GM21576 (cell line): Measurements from ENCODE around the gene NOP53.
"Not testable (repeated sequence)": the region's sequence is repeated elsewhere in the genome, so short reads cannot be mapped to it uniquely, and the experiment has no call there.

ENCODE experiments used
- ATAC-seq: cut with Tn5 transposase; IDR thresholded peaks from one replicate; pipeline ENCODE4 v1.9.1; 2021; ENCODE audit warnings: mild to moderate bottlenecking, moderate library complexity; ENCODE audit not compliant: unreplicated experiment

The NOP53 gene

DNA sequence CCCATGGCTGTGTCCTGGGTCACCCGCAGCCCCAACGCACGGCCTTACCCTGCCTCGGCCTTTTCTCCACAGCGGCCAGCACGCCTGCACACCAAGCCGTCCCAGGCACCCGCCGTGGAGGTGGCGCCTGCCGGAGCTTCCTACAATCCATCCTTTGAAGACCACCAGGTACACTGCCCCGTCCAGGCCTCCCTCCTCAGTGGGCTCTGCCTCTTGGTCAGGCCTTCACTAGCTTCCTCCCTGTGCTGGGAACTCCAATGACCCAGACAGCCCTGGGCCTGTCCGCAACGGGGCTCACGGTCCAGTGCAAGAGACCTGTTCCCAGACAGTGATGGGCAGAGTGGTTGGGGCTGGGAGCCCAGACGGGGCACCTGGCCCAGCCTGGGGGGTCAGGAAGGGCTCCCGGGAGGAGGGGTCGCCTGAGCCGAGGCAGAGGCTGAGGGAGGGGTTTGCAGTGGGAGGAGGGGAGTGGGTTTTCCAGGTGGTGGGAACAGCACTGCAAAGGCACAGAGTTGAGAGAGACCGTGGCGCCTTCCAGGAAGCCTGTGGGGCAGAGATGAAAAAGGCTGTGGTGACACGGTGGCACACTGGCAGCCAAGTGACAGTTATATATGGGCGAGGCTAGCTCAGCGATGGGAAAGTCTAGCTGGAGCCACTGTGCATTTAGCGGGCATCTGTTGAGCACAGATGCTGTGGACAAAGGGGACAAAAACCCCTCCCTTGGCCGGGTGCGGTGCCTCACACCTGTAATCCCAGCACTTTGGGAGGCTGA, 7.3 kb downstream of the NOP53 start:
- ATAC-seq, result no peak

DNA sequence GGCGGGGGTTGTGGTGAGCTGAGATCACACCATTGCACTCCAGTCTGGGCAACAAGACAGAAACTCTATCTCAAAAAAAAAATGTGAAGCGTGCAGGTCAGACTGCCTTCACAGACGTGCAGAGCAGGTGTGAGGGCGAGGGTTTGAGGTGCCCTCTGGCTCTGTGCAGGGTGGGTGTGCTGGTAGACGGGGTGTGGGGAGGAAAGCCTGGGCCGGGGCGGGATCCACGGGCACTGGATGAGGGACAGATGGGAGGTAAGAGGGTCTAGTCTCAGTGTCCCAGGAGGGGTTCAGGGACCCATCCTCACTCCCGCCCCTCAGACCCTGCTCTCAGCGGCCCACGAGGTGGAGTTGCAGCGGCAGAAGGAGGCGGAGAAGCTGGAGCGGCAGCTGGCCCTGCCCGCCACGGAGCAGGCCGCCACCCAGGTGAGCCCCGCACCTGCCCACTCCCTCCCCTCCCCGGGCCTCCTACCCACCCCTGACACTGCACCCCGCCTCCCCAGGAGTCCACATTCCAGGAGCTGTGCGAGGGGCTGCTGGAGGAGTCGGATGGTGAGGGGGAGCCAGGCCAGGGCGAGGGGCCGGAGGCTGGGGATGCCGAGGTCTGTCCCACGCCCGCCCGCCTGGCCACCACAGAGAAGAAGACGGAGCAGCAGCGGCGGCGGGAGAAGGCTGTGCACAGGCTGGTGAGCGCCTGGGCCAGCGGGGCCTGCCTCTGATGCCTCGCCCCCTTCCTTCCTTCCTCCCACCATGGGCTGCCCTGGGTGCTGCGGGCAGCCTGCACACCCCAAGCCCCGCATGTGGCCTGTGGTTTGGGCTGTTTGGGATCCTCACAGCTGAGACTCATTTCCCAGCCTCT, 9.1 kb downstream of the NOP53 start:
- no peak for ATAC-seq

DNA sequence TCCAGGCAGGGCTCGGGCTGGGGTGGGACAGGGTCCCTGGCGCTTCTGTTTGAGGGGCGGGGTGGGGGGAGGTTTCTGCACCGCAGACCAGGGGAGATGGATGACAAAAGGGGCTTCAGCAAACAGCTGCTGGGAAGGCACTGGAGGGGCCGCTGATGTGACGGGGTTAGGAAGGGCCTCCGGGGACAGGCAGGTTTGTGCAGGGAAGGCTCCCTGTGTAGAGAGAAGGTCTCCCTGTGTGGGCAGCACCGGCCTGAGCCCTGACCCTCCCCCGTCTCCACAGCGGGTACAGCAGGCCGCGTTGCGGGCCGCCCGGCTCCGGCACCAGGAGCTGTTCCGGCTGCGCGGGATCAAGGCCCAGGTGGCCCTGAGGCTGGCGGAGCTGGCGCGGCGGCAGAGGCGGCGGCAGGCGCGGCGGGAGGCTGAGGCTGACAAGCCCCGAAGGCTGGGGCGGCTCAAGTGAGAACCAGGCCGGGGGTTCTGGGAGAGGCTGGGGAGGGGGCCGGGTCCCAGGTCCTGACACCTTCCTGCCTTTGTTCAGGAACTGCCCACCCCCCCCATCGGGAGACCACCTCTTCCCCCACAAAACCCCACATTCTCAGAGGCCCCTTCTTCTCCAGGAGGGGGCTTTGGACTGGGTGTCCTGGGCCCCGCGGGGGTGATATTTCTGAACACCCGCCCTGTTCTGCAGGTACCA, 9.9 kb downstream of the NOP53 start:
- no peak for ATAC-seq

DNA sequence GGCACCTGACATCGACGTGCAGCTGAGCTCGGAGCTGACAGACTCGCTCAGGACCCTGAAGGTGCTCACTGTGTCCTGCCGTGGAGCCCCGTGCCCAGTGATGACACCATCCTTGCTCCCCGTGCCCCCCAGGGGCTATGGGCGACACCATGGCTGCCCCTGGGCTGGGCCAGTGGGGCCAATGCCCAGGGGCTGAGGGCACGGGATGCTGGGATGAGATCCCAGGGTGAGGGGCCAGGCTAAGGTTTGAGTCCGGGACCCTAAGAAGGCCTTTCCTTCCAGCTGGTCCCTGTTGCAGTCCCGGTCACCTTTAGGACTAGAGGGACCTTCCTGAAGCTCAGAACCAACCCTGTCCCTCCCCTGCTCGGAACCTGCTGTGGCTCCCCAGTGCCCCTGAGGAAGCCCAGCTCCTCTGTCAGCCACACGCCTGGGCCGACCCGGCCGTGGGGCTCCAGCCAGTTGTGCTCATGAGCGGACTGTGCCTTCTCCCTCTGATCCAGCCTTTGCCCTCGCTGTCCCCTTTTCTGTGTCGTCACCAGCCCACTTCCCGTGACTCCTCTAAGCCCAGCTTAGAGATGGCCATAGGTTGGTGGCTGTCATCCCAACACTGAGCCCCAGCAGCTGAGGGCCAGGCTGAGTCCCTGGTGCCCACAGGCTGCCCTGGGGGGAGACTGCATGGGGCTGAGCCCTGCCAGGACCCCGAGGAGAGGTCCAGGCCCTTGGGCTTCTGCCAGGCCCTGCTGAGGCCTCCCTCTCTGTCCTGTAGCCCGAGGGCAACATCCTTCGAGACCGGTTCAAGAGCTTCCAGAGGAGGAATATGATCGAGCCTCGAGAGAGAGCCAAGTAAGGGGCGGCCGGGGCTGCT, 10.6 kb downstream of the NOP53 start:
- ATAC-seq, result no peak

DNA sequence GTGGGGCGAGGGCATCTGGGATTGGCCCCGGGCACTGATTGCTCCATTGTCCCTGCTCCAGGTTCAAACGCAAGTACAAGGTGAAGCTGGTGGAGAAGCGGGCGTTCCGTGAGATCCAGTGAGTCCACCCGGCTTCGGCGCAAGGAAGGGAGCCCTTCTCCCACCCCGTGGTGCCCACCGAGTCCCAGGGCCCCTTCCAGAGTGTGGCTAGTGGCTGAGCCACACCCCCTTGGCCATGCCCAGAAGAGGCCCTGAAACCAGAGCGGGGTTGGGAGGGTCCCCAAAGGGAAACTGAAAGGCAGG, 11.2 kb downstream of the NOP53 start:
- no peak for ATAC-seq

DNA sequence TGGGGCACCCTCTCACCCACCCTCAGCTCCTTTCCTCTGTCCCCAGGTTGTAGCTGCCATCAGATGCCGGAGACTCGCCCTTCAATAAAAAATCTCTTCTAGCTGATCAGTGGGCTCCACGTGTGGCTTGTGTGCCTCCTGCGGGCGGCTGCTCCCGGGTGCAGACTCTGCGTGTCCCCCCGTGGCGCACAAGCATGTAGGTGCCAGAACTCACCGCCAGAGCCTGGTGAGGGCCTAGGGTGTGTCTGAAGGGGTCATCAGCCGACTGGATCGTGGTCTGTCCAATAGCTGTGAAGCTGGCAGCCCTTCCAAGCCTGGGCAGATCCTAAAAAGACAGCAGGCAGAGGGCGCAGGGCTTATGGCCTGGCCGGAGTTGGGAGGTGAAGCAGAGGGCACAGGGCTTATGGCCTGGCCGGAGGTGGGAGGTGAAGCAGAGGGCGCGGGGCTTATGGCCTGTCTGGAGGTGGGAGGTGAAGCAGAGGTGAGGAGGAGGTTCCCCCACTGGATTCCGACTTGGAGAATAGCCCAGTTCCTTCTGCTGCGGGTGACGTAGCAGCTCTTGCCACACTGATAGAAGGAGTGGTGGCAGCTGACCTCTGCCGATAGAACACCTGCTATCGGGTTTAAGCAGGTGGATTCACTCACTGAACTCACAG, 11.7 kb downstream of the NOP53 start:
- no peak for ATAC-seq

DNA sequence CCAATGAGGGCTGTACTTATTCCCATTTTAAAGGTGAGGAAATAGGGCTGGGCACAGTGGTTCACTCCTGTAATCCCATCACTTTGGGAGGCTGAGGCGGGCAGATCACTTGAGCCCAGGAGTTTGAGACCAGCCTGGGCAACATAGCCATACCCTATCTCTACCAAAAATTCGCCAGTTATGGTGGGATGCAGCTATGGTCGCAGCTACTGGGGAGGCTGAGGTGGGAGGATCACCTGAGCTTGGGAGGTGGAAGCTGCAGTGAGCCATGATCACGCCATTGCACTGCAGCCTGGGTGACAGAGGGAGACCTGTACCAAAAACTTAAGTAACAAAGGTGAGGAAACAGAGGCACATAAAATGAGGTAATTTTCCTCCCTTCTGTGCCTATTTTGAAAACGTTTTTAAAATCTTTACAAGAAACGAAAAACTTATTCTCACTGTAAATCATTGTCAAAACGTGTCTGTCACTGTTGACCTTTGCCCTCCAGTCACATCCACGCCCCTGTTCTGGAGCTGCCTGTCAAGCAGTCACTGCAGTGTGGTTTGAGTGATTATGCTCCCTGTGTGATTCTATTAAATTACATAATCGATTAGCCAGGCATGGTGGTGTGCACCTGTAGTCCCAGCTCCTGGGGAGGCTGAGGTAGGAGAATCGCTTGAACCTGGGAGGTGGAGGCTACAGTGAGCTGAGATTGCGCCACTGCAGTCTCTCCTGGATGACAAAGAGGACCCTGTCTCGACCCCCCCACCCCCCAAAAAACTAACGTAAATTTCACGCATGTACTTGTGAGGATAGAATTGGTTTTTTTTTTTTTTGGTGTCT, 12.5 kb downstream of the NOP53 start:
- ATAC-seq, result no peak

DNA sequence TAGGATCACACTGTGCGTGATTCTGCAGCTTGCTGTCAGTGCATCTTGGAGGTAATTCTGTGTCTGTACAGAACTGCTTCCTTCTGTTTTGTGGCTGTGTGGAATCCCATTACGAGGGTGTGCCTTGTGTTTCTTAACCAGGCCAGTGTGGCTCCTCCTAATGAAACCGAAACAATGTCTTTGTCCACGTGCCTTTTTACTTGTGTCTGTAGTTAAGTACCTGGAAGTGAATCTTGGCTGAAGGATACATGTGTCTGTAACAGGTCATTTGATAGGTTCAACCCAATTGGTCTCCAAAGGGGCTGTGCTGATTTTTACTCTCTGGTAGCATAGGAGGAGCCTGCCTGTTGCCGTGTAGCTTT, 13.1 kb downstream of the NOP53 start:
- ATAC-seq, result no peak

DNA sequence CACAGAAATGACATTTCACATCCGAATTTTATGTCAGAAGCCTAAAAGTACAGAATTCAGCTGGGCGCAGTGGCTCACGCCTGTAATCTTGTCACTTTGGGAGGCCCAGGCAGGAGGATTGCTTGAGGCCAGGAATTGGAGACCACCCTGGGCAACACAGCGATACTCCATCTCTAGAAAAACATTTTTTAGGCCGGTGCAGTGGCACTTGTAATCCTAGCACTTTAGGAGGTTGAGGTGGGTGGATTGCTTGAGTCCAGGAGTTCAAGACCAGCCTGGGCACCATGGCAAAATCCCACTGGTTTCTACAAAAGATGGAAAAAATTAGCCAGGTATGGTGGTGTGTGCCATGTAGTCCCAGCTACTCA, 15.3 kb downstream of the NOP53 start:
- no peak for ATAC-seq

DNA sequence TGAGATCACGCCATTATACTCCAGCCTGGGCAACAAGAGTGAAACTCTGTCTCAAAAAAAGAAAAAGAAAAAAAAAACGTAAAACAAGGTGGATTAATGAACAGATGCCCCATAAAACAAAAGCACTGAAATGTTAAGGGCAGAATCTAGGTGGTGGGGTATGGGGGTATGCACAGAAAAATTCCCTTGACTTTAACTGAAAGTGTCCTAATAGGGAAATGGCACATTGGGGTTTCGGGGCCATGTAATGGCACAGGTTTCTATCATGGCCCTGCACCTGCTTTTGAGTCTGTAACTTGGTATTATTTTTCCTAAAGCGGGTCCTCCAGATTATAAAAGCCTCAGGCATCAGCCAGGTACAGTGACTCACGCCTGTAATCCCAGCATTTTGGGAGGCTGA, 16.2 kb downstream of the NOP53 start:
- no peak for ATAC-seq

DNA sequence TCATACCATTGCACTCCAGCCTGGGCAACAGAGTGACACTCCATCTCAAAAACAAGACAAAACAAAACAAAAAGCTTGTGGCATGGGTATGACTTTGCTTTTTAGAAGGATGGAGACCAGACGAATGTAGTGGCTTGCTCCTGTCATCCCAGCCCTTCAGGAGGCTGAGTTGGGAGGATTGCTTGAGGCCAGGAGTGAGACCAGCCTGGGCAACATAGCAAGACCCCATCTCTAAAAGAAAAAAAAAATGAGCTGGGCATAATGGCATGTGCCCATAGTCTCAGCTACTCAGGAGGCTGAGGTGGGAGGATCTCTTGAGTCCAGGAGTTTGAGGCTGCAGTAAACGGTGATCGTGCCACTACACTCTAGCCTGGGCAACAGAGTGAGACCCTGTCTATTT, 16.8 kb downstream of the NOP53 start:
- no peak for ATAC-seq

DNA sequence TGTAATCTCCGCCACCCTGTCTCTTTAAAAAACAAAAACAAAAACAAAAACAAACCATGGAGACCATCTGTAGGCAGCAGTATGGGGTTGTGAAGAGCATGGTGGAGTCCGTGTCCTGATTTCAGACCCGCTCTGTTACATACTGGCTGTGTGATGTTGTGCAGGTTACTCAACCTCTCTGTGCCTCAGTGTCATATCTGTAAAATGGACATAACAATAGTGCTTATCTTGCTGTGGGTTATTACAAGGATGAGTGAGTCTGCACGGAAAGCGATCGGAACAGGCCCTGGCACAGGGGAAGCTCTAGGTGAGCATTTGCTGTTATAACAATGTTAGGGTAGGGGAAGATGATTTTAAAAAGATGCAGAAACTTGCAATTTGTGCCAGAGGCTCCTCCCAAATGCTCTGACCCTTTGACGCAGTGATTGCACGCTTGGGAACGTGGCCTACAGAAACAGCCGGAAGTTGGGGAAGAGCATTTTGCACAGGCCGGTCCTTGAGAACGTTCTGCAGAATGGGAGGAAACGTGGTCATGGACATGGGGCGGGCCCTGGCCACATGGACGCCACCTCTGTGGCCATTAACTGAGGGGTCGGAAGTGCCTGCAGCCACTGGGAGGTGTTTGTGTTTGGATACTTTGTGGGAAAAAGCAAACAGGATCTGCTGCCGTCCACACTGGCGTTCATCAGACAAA, 17.4 kb downstream of the NOP53 start:
- no peak for ATAC-seq

DNA sequence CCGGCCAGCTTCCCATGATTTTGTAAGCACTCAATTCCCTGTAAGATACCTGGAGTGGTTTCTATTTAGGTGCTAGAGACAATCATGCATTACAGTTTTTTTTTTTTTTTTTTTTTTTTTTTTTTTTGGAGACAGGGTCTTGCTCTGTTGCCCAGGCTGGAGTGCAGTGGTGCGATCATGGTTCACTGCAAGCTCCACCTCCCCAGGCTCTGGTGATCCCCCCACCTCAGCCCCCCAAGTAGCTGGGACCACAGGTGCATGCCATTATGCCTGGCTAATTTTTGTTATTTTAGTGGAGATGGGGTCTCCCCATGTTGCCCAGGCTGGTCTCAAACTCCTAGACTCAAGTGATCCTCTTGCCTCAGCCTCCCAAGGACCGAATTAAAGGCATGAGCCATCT, 19.4 kb downstream of the NOP53 start:
- ATAC-seq, result not testable (repeated sequence)

DNA sequence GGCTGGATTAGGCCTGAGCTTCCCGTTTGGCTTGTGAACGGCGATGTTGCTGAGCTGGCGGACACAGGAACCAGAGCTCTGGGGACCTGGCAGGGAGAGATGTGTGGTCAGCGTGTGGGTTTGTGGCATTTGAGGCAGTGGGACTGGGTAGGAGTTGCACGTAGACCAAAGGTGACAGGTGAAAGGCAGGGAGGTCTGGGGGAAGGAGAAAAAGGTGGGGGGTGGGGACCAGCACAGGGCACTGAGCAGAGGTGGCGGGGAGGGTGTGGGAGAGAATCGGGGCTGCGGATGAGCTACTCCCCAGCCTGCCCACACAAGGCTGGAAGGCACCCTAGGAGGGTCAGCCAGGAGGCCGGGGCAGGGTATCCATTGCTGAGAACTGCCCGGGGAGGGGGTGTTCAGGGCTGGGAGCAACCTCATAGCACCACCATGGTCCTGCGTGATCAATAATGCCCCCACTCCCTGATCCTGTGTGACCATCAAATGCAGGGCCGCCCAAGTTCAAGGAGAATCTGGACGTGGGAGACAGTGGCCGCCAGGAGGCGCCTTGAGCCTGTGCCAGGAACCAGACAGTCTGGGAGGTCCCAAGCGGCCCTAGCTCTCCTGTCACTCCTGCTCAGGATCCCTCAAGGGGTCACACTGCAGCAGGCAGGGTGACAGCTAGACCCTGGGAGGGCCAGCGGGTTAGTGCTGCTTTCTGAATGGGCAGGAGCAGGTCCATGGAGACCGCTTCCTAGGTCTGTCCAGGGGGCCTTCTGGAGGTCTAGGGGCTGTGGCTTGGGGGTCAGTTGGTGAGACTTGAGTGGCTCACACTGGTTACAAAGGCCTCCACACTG, 20.4 kb downstream of the NOP53 start:
- ATAC-seq, result no peak

DNA sequence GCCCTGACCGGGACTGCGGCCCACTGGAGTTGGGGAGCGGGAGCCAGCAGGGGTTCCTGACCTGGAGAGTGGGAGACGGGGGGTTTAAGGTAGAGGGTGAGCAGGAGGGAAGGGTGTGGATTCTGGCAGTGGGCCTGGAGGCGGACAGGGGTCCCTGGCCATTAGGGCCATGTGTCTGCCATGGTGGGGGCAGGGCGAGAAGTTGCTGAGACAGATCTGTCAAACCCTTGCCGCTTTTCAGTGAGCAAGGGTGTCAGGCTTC, 20.9 kb downstream of the NOP53 start:
- no peak for ATAC-seq

DNA sequence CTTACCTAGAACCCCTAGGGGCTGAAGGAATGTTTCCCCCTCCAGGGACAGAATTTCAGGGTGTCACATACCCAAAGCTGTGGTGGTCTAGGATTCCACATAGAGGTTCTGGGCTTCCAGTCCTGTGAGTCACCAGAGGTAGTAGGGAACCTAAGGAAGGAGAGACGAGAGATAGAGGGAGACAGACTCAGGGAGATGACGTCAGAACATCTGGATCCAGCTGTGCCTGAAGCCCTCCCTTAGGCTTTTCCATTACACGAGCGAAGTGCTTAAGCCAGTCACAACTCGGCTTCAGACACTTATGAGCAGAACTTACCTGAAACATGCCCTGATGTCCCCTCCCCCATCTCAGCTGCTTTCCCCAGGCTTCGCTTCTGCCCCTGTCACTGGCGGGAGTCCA, 21.3 kb downstream of the NOP53 start:
- no peak for ATAC-seq

DNA sequence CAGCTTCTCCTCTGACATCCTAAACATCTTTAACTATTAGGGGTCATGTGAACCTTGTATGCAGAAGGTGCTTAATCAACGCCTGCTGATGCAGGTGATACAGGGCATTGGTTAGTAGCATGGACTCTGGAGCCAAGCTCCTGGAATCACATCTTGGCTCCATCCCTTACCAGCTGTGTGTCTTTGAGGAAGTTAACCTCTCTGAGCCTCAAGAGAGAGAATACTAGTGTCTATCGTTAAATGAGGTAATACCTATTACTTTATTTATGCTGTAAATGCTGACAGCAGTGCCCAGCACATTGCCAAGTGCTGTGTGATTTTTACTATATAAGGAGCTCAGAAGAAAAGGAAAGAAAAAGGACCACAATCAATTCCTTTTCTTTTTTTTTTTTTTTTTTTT, 22.0 kb downstream of the NOP53 start:
- ATAC-seq, result no peak

DNA sequence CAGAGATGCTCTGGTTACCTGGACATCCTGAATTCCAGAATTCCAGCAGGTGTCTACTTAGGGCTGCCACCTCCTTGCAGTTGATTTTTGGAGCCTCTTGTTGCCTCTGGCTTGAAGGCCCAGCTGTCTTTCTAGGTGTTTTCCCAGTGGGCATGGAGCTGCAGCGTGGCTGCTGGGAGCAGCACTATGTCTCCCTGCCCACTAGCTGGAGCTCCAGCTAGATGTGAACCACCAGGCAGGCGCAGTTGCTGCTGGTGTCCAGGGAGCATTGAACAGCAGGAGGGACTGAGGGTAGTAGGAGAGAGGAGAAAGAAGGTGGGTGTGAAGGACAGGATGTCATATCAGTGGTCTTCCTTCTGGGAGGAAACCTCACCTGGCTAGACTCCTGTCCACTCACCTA, 23.3 kb downstream of the NOP53 start:
- no peak for ATAC-seq

DNA sequence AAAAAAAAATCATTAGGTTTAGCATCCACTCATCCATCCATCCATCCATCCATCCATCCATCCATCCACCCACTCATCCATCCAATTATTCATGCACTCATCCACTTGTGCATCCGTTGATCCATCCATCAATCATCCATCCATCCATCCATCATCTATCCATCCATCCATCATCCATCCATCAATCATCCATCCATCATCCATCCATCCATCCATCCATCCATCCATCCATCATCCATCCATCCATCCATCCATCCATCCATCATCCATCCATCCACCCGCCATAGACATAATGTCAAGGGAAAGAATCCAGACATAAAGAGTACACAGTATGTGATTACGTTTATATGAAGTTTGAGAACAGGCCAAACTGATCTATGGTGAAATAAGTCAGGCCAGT, 24.2 kb downstream of the NOP53 start:
- ATAC-seq, result no peak
